Measurements from ENCODE around the gene GALNT12.

The GALNT12 gene

DNA sequence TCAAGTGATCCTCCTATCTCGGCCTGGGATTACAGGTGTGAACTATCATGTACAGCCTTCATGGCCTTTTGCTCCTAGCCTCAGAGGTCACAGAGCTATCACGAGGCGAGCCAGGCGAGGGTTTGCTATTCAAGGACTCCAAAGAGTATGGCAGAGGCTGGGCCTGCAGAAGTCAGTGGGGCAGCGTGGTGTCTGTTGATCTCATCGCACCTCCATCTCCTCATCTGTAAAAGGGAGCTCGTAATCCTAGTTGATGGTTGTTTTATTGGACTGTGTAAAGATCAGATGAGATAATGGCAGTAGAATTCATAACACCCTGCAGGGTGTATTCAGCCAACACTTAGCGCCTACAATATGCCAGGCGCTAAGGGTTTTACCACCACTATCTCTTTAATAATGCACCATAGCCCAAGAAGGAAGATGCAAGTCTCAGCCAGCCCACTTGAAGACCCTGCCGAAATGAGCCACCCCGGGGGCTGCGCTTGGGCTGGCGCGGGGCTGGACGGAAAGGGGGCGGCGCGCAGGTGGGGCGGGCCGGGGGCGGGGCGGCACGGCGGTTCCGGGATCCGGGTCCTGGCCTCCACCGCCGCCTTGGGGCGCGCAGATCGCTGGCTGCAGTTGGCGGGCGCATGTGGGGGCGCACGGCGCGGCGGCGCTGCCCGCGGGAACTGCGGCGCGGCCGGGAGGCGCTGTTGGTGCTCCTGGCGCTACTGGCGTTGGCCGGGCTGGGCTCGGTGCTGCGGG lies at the start of gene GALNT12:
Gene GALNT12 (plus strand): TSS at position 601 of the 744 bp plus-strand sequence. CDS start 29 bp downstream, at position 630.
- H3K4me3 ChIP-seq (ENCODE audit: low read length) = peak within 1 kb of the TSS; percentile 56
- TF ChIP-seq, protein P1, sequence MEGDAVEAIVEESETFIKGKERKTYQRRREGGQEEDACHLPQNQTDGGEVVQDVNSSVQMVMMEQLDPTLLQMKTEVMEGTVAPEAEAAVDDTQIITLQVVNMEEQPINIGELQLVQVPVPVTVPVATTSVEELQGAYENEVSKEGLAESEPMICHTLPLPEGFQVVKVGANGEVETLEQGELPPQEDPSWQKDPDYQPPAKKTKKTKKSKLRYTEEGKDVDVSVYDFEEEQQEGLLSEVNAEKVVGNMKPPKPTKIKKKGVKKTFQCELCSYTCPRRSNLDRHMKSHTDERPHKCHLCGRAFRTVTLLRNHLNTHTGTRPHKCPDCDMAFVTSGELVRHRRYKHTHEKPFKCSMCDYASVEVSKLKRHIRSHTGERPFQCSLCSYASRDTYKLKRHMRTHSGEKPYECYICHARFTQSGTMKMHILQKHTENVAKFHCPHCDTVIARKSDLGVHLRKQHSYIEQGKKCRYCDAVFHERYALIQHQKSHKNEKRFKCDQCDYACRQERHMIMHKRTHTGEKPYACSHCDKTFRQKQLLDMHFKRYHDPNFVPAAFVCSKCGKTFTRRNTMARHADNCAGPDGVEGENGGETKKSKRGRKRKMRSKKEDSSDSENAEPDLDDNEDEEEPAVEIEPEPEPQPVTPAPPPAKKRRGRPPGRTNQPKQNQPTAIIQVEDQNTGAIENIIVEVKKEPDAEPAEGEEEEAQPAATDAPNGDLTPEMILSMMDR (conservative IDR thresholded peaks at IDR 0.05; ENCODE audit: low read length) = no peak
- DNase-seq (ENCODE audit: low read depth) = no peak

GRCh38 chr9:98760231-98760630 lies 47.2 kb upstream of the GALNT12 start:
- no peak for DNase-seq (ENCODE audit: low read depth)
- no peak overlapping the region for H3K4me3 ChIP-seq (ENCODE audit: low read length)
- TF ChIP-seq, protein P1 (conservative IDR thresholded peaks at IDR 0.05; ENCODE audit: low read length) = no peak

DNA sequence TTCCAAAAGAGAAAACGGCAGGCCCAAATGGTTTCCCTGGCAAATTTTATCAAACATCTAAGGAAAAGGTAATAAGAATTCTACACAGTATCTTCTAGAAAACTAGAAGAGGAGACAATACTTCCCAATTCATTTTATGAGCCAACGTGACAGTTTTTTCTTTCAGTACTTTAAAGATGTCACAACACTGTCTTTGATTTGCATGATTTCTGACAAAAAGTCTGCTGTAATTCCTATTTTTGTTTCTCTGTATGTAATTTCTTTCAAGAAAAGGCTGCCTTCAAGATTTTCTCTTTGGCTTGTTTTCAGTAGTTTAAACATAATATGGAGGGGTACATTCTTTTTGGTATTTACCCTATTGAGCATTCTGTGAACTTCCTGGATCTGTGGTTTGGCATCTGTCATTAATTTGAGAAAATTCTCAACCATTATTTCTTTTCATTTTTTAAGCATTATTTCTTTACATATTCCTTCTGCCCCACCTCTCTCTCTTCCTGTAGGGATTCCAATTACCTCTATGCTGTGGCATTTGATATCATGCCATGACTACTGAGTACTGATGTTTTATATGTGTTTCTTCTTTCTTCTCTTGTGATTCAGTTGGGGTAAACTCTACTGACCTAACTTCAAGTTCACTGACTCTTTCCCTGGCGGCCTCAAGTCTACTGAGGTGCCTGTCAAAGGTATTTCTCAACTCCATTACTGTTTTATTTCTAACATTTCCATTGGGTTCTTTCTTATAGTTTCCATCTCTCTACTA lies 43.3 kb upstream of the GALNT12 start:
- peak; percentile 50 for DNase-seq (ENCODE audit: low read depth)
- TF ChIP-seq, protein P1 (conservative IDR thresholded peaks at IDR 0.05; ENCODE audit: low read length) = no peak
- no peak overlapping the region for H3K4me3 ChIP-seq (ENCODE audit: low read length)

- DNase-seq (ENCODE audit: low read depth) = no peak
- H3K4me3 ChIP-seq (ENCODE audit: low read length) = no peak overlapping the region
- TF ChIP-seq, protein P1 (conservative IDR thresholded peaks at IDR 0.05; ENCODE audit: low read length) = no peak
Observed at GRCh38 chr9:98765256-98765655, 42.2 kb upstream of the GALNT12 start.

GRCh38 chr9:98766586-98766985 lies 40.9 kb upstream of the GALNT12 start:
- H3K4me3 ChIP-seq (ENCODE audit: low read length) = no peak overlapping the region
- DNase-seq (ENCODE audit: low read depth) = no peak
- TF ChIP-seq, protein P1 (conservative IDR thresholded peaks at IDR 0.05; ENCODE audit: low read length) = no peak

- no peak overlapping the region for H3K4me3 ChIP-seq (ENCODE audit: low read length)
- DNase-seq (ENCODE audit: low read depth) = no peak
- TF ChIP-seq, protein P1 (conservative IDR thresholded peaks at IDR 0.05; ENCODE audit: low read length) = no peak
Observed at GRCh38 chr9:98767196-98767595, 40.3 kb upstream of the GALNT12 start.

All from AG10803 (cell line).